NT2/D1 (cell line): ENCODE measurements around the gene ASCL1.

Experiments used
- DNase-seq: peaks from one replicate; pipeline ENCODE4 v3.0.0-alpha.2; 2011; ENCODE audit warnings: low read depth, low spot score
- H3K27me3 ChIP-seq: 2 replicates; pipeline ENCODE4 v1.6.0; 2011; ENCODE audit warnings: mild to moderate bottlenecking; ENCODE audit not compliant: insufficient read length, insufficient read depth
- H3K36me3 ChIP-seq: 2 replicates; pipeline ENCODE4 v1.6.1; 2011; ENCODE audit warnings: mild to moderate bottlenecking, low read length, mixed read lengths; ENCODE audit not compliant: insufficient read depth, insufficient read length
- H3K4me1 ChIP-seq: 2 replicates; pipeline ENCODE4 v1.5.1; 2011; ENCODE audit not compliant: insufficient read depth, insufficient read length
- H3K4me3 ChIP-seq: 2 replicates; pipeline ENCODE4 v1.5.1; 2011; ENCODE audit warnings: low read depth; ENCODE audit not compliant: insufficient read length
- H3K9ac ChIP-seq: 2 replicates; pipeline ENCODE4 v1.6.0; 2011; ENCODE audit warnings: low read depth; ENCODE audit not compliant: insufficient read length
- H3K9me3 ChIP-seq: 2 replicates; pipeline ENCODE4 v1.5.1; 2011; ENCODE audit warnings: mild to moderate bottlenecking, low read length; ENCODE audit not compliant: insufficient read depth
- SUZ12 ChIP-seq: IDR thresholded peaks from 2 replicates; pipeline ENCODE4 v1.6.1; 2011; ENCODE audit not compliant: insufficient read length, insufficient read depth; ENCODE audit errors: extremely low read depth
- YY1 ChIP-seq: IDR thresholded peaks from 2 replicates; pipeline ENCODE4 v1.6.1; 2011; ENCODE audit not compliant: insufficient read length, insufficient read depth
- ZNF274 ChIP-seq: IDR thresholded peaks from 2 replicates; pipeline ENCODE4 v1.6.1; 2011; ENCODE audit warnings: mild to moderate bottlenecking, low read depth, low read length

ASCL1 gene

DNA sequence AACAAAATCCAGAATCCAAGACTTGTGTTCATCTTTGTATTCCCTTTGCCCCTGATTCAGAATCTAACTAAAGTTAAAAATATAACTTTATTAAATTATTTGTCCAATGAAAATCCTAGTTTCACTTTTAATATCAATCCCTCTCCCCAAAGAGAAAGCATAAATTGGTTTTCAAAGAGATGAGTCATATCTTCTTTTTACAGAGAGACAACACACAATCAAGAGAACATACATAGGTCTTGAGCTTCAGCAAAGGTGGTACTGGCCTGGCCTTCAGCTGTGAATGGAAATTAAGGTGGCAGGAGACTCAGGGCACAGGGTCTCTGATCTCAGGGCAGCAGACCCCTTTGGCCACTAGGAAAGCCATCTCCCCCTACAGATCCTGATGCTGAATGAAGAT, 4.3 kb upstream of the ASCL1 start:
- peaks cover 69% of the 10 kb centered on the region for H3K27me3 ChIP-seq
- no peak for DNase-seq
- peaks cover 2% of the 10 kb centered on the region for H3K4me1 ChIP-seq
- no peaks in the 10 kb centered on the region for H3K9me3 ChIP-seq
- H3K4me3 ChIP-seq, result no peak overlapping the region
- H3K9ac ChIP-seq, result no peak overlapping the region
- H3K36me3 ChIP-seq, result no peaks in the 10 kb centered on the region
- TF ChIP-seq ZNF274 (no peak), YY1 (no peak), SUZ12 (no peak)

DNA sequence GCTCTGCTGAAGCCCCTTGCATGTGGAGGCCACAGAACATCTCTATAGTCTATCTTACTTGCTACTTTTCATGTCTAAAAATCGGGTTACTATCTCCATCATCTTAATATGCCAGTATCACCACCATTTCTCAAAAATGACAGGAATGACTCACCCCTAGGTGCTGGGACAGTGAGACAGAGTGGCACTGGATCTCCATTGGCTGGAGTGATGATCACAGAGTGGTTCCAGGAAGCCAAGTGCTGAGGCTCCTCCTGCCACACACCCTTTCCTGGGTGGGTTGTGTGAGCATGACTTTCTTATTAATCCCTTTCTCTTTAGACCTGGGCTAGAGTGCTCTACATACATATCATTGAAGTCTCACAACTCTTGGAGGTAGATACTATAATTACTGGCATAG, 3.3 kb upstream of the ASCL1 start:
- TF ChIP-seq ZNF274, result no peak
- no peak for TF ChIP-seq SUZ12
- no peak for TF ChIP-seq YY1
- Histone ChIP-seq H3K9me3 (no peaks in the 10 kb centered on the region), H3K4me1 (peaks cover 2% of the 10 kb centered on the region), H3K27me3 (peaks cover 78% of the 10 kb centered on the region), H3K9ac (no peak overlapping the region), H3K4me3 (no peak overlapping the region), H3K36me3 (no peaks in the 10 kb centered on the region)
- no peak for DNase-seq

DNA sequence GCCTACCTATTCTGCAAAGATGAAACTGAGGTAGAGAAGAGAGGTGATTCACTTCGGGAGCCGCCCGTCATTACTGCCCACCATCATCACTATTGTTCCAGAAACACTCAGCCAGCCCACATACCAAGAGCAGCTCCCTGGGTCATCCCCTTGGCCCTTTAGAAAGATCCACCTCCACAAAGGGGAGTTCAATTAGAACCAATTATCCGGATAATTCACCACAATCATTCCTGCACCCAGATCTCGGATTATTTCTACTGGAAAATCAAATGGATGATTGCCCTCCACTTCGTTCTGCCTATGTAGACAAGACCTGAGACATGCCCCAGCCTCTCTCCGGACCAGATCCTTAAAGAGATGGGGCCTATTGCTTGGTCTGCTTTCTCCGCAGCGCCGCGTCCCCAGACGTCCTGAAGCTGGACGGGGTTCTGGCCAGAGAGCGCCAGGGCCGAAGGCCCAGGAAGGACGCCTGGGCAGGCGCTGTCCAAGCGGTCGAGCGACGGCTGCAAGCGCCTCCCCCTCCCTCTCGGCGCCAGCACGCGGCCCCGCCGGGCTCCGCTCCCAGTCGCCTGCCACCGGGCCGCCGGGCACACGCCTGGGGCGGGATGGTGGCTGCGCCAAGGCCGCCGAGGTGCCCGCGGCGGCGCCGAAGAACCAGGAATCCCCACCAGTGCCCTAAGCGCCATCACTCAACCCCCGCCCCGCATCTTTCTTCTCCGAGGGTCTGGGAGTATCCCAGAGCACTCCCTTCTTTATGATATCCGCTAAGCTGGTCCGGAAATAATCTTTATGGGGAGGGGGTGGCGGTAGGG, 1.3 kb upstream of the ASCL1 start:
- TF ChIP-seq YY1 (no peak), SUZ12 (no peak), ZNF274 (no peak)
- Histone ChIP-seq H3K9ac (peak overlapping the region; percentile 59), H3K4me1 (peaks cover 2% of the 10 kb centered on the region), H3K9me3 (no peaks in the 10 kb centered on the region), H3K36me3 (no peaks in the 10 kb centered on the region), H3K4me3 (peak overlapping the region; percentile 43), H3K27me3 (peaks cover 86% of the 10 kb centered on the region)
- no peak for DNase-seq

DNA sequence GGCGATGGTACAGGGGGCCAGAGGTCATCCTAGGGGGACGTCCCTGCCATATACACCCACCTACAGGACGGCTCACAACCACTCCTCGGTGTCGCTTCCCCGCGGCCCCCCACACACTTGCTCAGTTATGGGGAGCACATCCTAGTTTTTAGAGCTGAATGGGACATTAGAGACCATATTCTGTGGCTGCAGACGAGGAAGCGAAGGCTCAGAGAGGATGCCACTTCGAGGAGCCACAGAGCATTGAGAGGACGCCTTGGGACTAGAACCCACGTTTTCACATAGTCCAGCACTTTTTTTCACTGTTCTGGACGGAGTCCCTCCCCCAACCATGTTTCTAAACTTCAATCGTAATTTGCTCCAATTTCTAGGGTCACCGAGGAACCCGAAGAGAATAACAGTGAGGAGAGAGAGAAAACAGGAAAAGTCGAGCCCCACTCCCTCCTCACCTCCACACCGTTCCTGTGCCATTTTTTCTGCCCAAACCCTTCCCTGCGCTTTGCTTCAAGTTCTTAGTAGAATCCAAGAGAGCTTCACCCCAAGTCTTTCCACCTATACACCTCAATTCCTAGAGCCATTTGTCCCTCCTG, 641 bp upstream of the ASCL1 start:
- H3K4me3 ChIP-seq, result peak overlapping the region; percentile 43
- H3K4me1 ChIP-seq, result peaks cover 4% of the 10 kb centered on the region
- peaks cover 93% of the 10 kb centered on the region for H3K27me3 ChIP-seq
- no peaks in the 10 kb centered on the region for H3K36me3 ChIP-seq
- no peak for TF ChIP-seq SUZ12
- no peak for TF ChIP-seq ZNF274
- no peak for TF ChIP-seq YY1
- no peaks in the 10 kb centered on the region for H3K9me3 ChIP-seq
- DNase-seq, result no peak
- H3K9ac ChIP-seq, result peak overlapping the region; percentile 27

DNA sequence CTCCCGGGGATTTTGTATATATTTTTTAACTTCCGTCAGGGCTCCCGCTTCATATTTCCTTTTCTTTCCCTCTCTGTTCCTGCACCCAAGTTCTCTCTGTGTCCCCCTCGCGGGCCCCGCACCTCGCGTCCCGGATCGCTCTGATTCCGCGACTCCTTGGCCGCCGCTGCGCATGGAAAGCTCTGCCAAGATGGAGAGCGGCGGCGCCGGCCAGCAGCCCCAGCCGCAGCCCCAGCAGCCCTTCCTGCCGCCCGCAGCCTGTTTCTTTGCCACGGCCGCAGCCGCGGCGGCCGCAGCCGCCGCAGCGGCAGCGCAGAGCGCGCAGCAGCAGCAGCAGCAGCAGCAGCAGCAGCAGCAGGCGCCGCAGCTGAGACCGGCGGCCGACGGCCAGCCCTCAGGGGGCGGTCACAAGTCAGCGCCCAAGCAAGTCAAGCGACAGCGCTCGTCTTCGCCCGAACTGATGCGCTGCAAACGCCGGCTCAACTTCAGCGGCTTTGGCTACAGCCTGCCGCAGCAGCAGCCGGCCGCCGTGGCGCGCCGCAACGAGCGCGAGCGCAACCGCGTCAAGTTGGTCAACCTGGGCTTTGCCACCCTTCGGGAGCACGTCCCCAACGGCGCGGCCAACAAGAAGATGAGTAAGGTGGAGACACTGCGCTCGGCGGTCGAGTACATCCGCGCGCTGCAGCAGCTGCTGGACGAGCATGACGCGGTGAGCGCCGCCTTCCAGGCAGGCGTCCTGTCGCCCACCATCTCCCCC, 777 bp downstream of the ASCL1 start:
- no peak for DNase-seq
- H3K27me3 ChIP-seq, result peaks cover 96% of the 10 kb centered on the region
- H3K9me3 ChIP-seq, result peaks cover 1% of the 10 kb centered on the region; the same call in 1 of the 2 replicates
- H3K4me3 ChIP-seq, result peak overlapping the region; percentile 45
- peak overlapping the region; percentile 57 for H3K9ac ChIP-seq
- H3K4me1 ChIP-seq, result peaks cover 4% of the 10 kb centered on the region
- TF ChIP-seq ZNF274, result no peak
- no peak for TF ChIP-seq YY1
- peak; percentile 98 for TF ChIP-seq SUZ12
- no peaks in the 10 kb centered on the region for H3K36me3 ChIP-seq

DNA sequence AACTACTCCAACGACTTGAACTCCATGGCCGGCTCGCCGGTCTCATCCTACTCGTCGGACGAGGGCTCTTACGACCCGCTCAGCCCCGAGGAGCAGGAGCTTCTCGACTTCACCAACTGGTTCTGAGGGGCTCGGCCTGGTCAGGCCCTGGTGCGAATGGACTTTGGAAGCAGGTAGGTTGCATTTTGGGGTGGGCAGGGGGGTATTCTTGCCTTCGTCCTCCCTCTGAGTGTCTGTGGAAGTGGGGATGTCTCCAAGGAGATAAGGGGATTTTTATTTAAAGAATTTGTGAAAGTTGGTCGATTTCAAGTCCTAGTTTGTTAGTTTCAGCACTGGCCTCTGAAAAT, 1.3 kb downstream of the ASCL1 start:
- Histone ChIP-seq H3K27me3 (peaks cover 96% of the 10 kb centered on the region), H3K36me3 (no peaks in the 10 kb centered on the region), H3K9ac (peak overlapping the region; percentile 2), H3K4me3 (peak overlapping the region; percentile 45), H3K9me3 (peaks cover 7% of the 10 kb centered on the region), H3K4me1 (peaks cover 4% of the 10 kb centered on the region)
- DNase-seq, result no peak
- TF ChIP-seq YY1 (no peak), ZNF274 (no peak), SUZ12 (no peak)

DNA sequence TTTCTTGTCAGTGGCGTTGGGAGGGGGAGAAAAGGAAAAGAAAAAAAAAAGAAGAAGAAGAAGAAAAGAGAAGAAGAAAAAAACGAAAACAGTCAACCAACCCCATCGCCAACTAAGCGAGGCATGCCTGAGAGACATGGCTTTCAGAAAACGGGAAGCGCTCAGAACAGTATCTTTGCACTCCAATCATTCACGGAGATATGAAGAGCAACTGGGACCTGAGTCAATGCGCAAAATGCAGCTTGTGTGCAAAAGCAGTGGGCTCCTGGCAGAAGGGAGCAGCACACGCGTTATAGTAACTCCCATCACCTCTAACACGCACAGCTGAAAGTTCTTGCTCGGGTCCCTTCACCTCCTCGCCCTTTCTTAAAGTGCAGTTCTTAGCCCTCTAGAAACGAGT, 1.9 kb downstream of the ASCL1 start:
- Histone ChIP-seq H3K27me3 (peaks cover 96% of the 10 kb centered on the region), H3K9ac (no peak overlapping the region), H3K4me3 (no peak overlapping the region), H3K36me3 (no peaks in the 10 kb centered on the region), H3K9me3 (peaks cover 12% of the 10 kb centered on the region), H3K4me1 (peaks cover 4% of the 10 kb centered on the region)
- no peak for TF ChIP-seq SUZ12
- no peak for DNase-seq
